ENCODE measurements around the gene HYAL2.

HYAL2 gene

GRCh38 chr3:50341996-50342650 is 19.6 kb upstream of the HYAL2 start:
- H3K79me2 ChIP-seq (ENCODE audit: insufficient read depth, low read length): peaks cover 17% of the 10 kb centered on the region
- TF ChIP-seq CTCF (IDR thresholded peaks at IDR 0.05; ENCODE audit: borderline replicate concordance, extremely low read depth, low read length, poor library complexity, severe bottlenecking) (no peak), EZH2 (IDR thresholded peaks at IDR 0.05; ENCODE audit: borderline replicate concordance, low read depth, low read length, severe bottlenecking) (no peak)
- H2AFZ ChIP-seq (ENCODE audit: low read depth, low read length): no peak overlapping the region
- H3K4me3 ChIP-seq (ENCODE audit: low read depth in 1 of 2, low read length in 2 of 2): no peak overlapping the region
- ATAC-seq (ENCODE audit: insufficient read depth, low read depth) (no peak), DNase-seq (no peak)
- H3K4me1 ChIP-seq (ENCODE audit: insufficient read depth, low read length): peaks cover 27% of the 10 kb centered on the region
- H3K9ac ChIP-seq (ENCODE audit: low read depth, low read length): no peak overlapping the region
- H3K27me3 ChIP-seq (ENCODE audit: insufficient read depth, low read length, poor library complexity): peaks cover 4% of the 10 kb centered on the region
- no peak overlapping the region for H3K4me2 ChIP-seq (ENCODE audit: insufficient read depth, low read length)
- H3K36me3 ChIP-seq (ENCODE audit: insufficient read depth, low read length): no peaks in the 10 kb centered on the region
- H3K9me3 ChIP-seq (ENCODE audit: insufficient read depth, low read length, severe bottlenecking): no peaks in the 10 kb centered on the region
- no peaks in the 10 kb centered on the region for H4K20me1 ChIP-seq (ENCODE audit: insufficient read depth, low read length)
- H3K27ac ChIP-seq (ENCODE audit: low read length): no peak overlapping the region

DNA sequence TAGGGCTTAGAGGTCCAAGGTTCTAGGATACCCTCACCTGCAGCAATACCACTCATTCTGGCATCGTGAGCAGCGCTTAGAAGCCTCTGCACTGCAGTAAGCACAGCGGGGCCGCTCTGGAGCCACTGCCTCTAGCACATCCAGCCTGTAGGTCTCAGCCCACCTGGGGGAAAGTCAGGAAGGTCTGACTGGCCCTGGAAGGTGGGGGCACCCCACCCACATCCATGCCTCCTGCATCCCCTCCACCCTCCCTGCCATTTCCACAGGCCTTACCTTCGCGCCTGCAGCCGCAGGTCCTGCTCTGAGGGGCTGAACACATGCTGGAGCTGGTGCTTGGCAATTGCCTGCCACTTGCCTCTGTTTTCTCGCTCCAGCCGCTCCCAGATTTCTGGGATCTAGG is 19.0 kb upstream of the HYAL2 start:
- TF ChIP-seq CTCF (IDR thresholded peaks at IDR 0.05; ENCODE audit: borderline replicate concordance, extremely low read depth, low read length, poor library complexity, severe bottlenecking) (no peak), EZH2 (IDR thresholded peaks at IDR 0.05; ENCODE audit: borderline replicate concordance, low read depth, low read length, severe bottlenecking) (no peak)
- H3K4me2 ChIP-seq (ENCODE audit: insufficient read depth, low read length): no peak overlapping the region
- no peak overlapping the region for H3K4me3 ChIP-seq (ENCODE audit: low read depth in 1 of 2, low read length in 2 of 2)
- H3K9me3 ChIP-seq (ENCODE audit: insufficient read depth, low read length, severe bottlenecking): no peaks in the 10 kb centered on the region
- H2AFZ ChIP-seq (ENCODE audit: low read depth, low read length): no peak overlapping the region
- peaks cover 4% of the 10 kb centered on the region; the same call in 1 of the 2 replicates for H3K36me3 ChIP-seq (ENCODE audit: insufficient read depth, low read length)
- H3K79me2 ChIP-seq (ENCODE audit: insufficient read depth, low read length): peaks cover 23% of the 10 kb centered on the region
- DNase-seq (no peak), ATAC-seq (ENCODE audit: insufficient read depth, low read depth) (no peak)
- no peak overlapping the region for H3K27ac ChIP-seq (ENCODE audit: low read length)
- peaks cover 2% of the 10 kb centered on the region for H4K20me1 ChIP-seq (ENCODE audit: insufficient read depth, low read length)
- H3K27me3 ChIP-seq (ENCODE audit: insufficient read depth, low read length, poor library complexity): peaks cover 4% of the 10 kb centered on the region
- no peak overlapping the region for H3K9ac ChIP-seq (ENCODE audit: low read depth, low read length)
- peaks cover 28% of the 10 kb centered on the region for H3K4me1 ChIP-seq (ENCODE audit: insufficient read depth, low read length)

DNA sequence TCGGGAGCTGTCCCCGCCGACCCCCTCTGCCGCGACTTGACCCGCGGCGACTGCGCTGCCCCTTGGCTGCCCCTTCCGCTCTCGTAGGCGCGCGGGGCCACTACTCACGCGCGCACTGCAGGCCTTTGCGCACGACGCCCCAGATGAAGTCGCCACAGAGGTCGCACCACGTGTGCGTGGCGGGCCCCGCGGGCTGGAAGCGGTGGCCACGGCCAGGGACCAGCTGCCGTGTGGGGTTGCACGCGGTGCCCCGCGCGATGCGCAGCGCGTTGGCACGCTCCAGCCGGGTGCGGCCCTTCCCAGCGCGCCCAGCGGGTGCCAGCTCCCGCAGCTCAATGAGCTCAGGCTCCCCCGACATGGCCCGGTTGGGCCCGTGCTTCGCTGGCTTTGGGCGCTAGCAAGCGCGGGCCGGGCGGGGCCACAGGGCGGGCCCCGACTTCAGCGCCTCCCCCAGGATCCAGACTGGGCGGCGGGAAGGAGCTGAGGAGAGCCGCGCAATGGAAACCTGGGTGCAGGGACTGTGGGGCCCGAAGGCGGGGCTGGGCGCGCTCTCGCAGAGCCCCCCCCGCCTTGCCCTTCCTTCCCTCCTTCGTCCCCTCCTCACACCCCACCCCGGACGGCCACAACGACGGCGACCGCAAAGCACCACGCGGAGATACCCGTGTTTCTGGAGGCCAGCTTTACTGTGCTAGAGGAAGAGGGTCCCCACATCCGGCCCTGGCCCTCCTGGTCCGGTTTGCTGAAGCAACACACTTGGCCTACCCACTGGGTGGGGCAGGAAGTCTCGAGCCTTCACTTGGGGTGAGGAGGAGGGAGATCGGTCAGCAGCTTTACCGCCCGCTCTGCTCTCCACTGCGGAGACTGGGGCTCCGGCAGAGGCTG is 18.1 kb upstream of the HYAL2 start, which contains the start of gene RASSF1:
TSS of gene RASSF1 (minus strand) at position 389 of the 882 bp plus-strand sequence. CDS start at position 358, 31 bp downstream.
- H3K36me3 ChIP-seq (ENCODE audit: insufficient read depth, low read length): peaks cover 11% of the 10 kb centered on the region; the same call in 1 of the 2 replicates
- ATAC-seq (ENCODE audit: insufficient read depth, low read depth) (0 out of 3 replicates have a peak, but pooled peaks have one; percentile 6), DNase-seq (peak; percentile 51)
- H3K4me3 ChIP-seq (ENCODE audit: low read depth in 1 of 2, low read length in 2 of 2): peak within 1 kb of the TSS in 1 of 2 experiments; percentile 49; a peak in 2 of 4 replicates
- peaks cover 11% of the 10 kb centered on the region for H4K20me1 ChIP-seq (ENCODE audit: insufficient read depth, low read length)
- H3K27ac ChIP-seq (ENCODE audit: low read length): no peak within 1 kb of the TSS
- TF ChIP-seq EZH2 (IDR thresholded peaks at IDR 0.05; ENCODE audit: borderline replicate concordance, low read depth, low read length, severe bottlenecking) (peak; percentile 53), CTCF (IDR thresholded peaks at IDR 0.05; ENCODE audit: borderline replicate concordance, extremely low read depth, low read length, poor library complexity, severe bottlenecking) (no peak)
- peak within 1 kb of the TSS; percentile 46 for H3K9ac ChIP-seq (ENCODE audit: low read depth, low read length)
- peaks cover 4% of the 10 kb centered on the region for H3K27me3 ChIP-seq (ENCODE audit: insufficient read depth, low read length, poor library complexity)
- peak within 1 kb of the TSS; percentile 36; the same call in 1 of the 2 replicates for H2AFZ ChIP-seq (ENCODE audit: low read depth, low read length)
- H3K9me3 ChIP-seq (ENCODE audit: insufficient read depth, low read length, severe bottlenecking): no peaks in the 10 kb centered on the region
- peaks cover 32% of the 10 kb centered on the region for H3K79me2 ChIP-seq (ENCODE audit: insufficient read depth, low read length)
- peak within 1 kb of the TSS; percentile 57 for H3K4me2 ChIP-seq (ENCODE audit: insufficient read depth, low read length)
- peaks cover 36% of the 10 kb centered on the region for H3K4me1 ChIP-seq (ENCODE audit: insufficient read depth, low read length)
